WTC11 (cell line): ENCODE results near the gene EIF3F. TPM values are rescaled to one million over a fixed set of nuclear protein-coding genes. Genes with fewer than 3 reads are reported as not detected.

ENCODE experiments used
- ATAC-seq: fragments of 200-7000 bp; cut with Tn5 transposase; 2 replicates; pipeline ENCODE4 v1.10.0; 2021; ENCODE audit warnings: mild to moderate bottlenecking, moderate library complexity
- CTCF ChIA-PET: fragments of 300-600 bp; sonication (Branson Sonifier 250); formaldehyde crosslinking; loops from one replicate; lab custom pipeline; 2021; ENCODE audit warnings: antibody characterized with exemption; lab: Charles Lee
- POLR2A ChIA-PET: fragments of 350-600 bp; sonication (Branson Sonifier 250); formaldehyde crosslinking; loops from one replicate; lab custom pipeline; 2021; ENCODE audit warnings: antibody characterized with exemption; lab: Charles Lee
- DNase-seq: peaks from one replicate; pipeline ENCODE4 v3.0.0; 2021; ENCODE audit warnings: low spot score
- H3K27ac Mint-ChIP-seq: 2 replicates; pipeline ENCODE4 v1.8.0; 2021; ENCODE audit warnings: mixed read lengths
- H3K27me3 Mint-ChIP-seq: 2 replicates; pipeline ENCODE4 v1.8.0; 2021; ENCODE audit warnings: low read depth, mild to moderate bottlenecking, moderate library complexity, mixed read lengths
- H3K36me3 Mint-ChIP-seq: 2 replicates; pipeline ENCODE4 v1.8.0; 2021; ENCODE audit warnings: mixed read lengths
- H3K4me1 Mint-ChIP-seq: 2 replicates; pipeline ENCODE4 v1.8.0; 2022; ENCODE audit warnings: mixed read lengths
- H3K4me3 Mint-ChIP-seq: 2 replicates; pipeline ENCODE4 v1.8.0; 2021; ENCODE audit warnings: mild to moderate bottlenecking, moderate library complexity, mixed read lengths
- H3K9me3 Mint-ChIP-seq: 2 replicates; pipeline ENCODE4 v1.8.0; 2021; ENCODE audit warnings: mixed read lengths
- AFF4 ChIP-seq: sonication (generic); formaldehyde crosslinking; IDR thresholded peaks from 2 replicates; pipeline ENCODE4 v1.8.1; 2023; ENCODE audit warnings: mild to moderate bottlenecking, missing genetic modification reagents, borderline replicate concordance
- ATF3 ChIP-seq: sonication (generic); formaldehyde crosslinking; conservative IDR thresholded peaks from 2 replicates; pipeline ENCODE4 v1.8.1; 2022; ENCODE audit warnings: mild to moderate bottlenecking, missing genetic modification reagents
- CDX4 ChIP-seq: fragments of 250-450 bp; sonication (Bioruptor Pico); IDR thresholded peaks from 2 replicates; pipeline ENCODE4 v1.9.0; 2021; ENCODE audit warnings: moderate library complexity, mild to moderate bottlenecking, inconsistent platforms, borderline replicate concordance
- E2F4 ChIP-seq: sonication (generic); formaldehyde crosslinking; IDR thresholded peaks from 2 replicates; pipeline ENCODE4 v1.8.1; 2022; ENCODE audit warnings: low read depth, mild to moderate bottlenecking, moderate library complexity, missing genetic modification reagents, borderline replicate concordance
- FOXJ3 ChIP-seq: sonication (generic); formaldehyde crosslinking; IDR thresholded peaks from 2 replicates; pipeline ENCODE4 v1.9.0; 2021; ENCODE audit warnings: missing genetic modification reagents, mild to moderate bottlenecking, borderline replicate concordance
- FOXP1 ChIP-seq: sonication (generic); formaldehyde crosslinking; IDR thresholded peaks from 2 replicates; pipeline ENCODE4 v1.8.0; 2022; ENCODE audit warnings: missing genetic modification reagents, mild to moderate bottlenecking, moderate library complexity, borderline replicate concordance
- MYBL2 ChIP-seq: sonication (generic); formaldehyde crosslinking; IDR thresholded peaks from 2 replicates; pipeline ENCODE4 v1.8.1; 2023; ENCODE audit warnings: mild to moderate bottlenecking, moderate library complexity, missing genetic modification reagents
- NFYB ChIP-seq: sonication (generic); formaldehyde crosslinking; conservative IDR thresholded peaks from 2 replicates; pipeline ENCODE4 v1.8.0; 2022; ENCODE audit warnings: low read depth, missing genetic modification reagents
- PREB ChIP-seq: sonication (generic); formaldehyde crosslinking; IDR thresholded peaks from 2 replicates; pipeline ENCODE4 v1.8.1; 2022; ENCODE audit warnings: mild to moderate bottlenecking, missing genetic modification reagents, moderate library complexity, borderline replicate concordance
- SMAD3 ChIP-seq: sonication (generic); formaldehyde crosslinking; IDR thresholded peaks from 2 replicates; pipeline ENCODE4 v1.8.0; 2022; ENCODE audit warnings: missing genetic modification reagents, mild to moderate bottlenecking, borderline replicate concordance
- SMAD4 ChIP-seq: sonication (generic); formaldehyde crosslinking; IDR thresholded peaks from 2 replicates; pipeline ENCODE4 v1.8.0; 2022; ENCODE audit warnings: mild to moderate bottlenecking, missing genetic modification reagents
- STAT6 ChIP-seq: sonication (generic); formaldehyde crosslinking; conservative IDR thresholded peaks from 2 replicates; pipeline ENCODE4 v1.8.1; 2023; ENCODE audit warnings: mild to moderate bottlenecking, low read depth, missing genetic modification reagents, moderate library complexity
- TCF7 ChIP-seq: sonication (generic); formaldehyde crosslinking; IDR thresholded peaks from 2 replicates; pipeline ENCODE4 v1.8.0; 2022; ENCODE audit warnings: mild to moderate bottlenecking, low read depth, missing genetic modification reagents, moderate library complexity
- TP53 ChIP-seq: sonication (generic); formaldehyde crosslinking; IDR thresholded peaks from 2 replicates; pipeline ENCODE4 v1.8.1; 2023; ENCODE audit warnings: mild to moderate bottlenecking, missing genetic modification reagents
- ZBTB43 ChIP-seq: sonication (generic); formaldehyde crosslinking; IDR thresholded peaks from 2 replicates; pipeline ENCODE4 v1.8.1; 2023; ENCODE audit warnings: mild to moderate bottlenecking, missing genetic modification reagents
- ZNF416 ChIP-seq: fragments of 250-450 bp; sonication (Bioruptor Pico); IDR thresholded peaks from 2 replicates; pipeline ENCODE4 v1.9.0; 2021; ENCODE audit warnings: mild to moderate bottlenecking, inconsistent platforms
- ZNF423 ChIP-seq: fragments of 250-450 bp; sonication (Bioruptor Pico); IDR thresholded peaks from 2 replicates; pipeline ENCODE4 v2.1.2; 2022; ENCODE audit warnings: mild to moderate bottlenecking, moderate library complexity
- ZNF671 ChIP-seq: fragments of 250-450 bp; sonication (Bioruptor Pico); IDR thresholded peaks from 2 replicates; pipeline ENCODE4 v1.8.0; 2021; ENCODE audit warnings: mild to moderate bottlenecking
- total RNA-seq: library from RNA; stranded (reverse); gene quantifications from 3 replicates; pipeline ENCODE4 v1.2.3, GENCODE V29; 2021

EIF3F gene
- total RNA-seq, 1 experiment from 2014 or later = 356 TPM

GRCh38 chr11:8040261-8040920 lies 53.3 kb downstream of the EIF3F start:
- ChIA-PET POLR2A (no interaction called here), CTCF (interaction anchor here (14.5 kb wide), 1 partner anchor 49 kb away, joined by 278 read pairs; no protein-coding TSS in a partner anchor)
- H3K27ac Mint-ChIP-seq = no peak overlapping the region
- peaks cover 7% of the 10 kb centered on the region for H3K27me3 Mint-ChIP-seq
- no peak for DNase-seq
- no peak overlapping the region for H3K4me3 Mint-ChIP-seq
- peaks cover 12% of the 10 kb centered on the region for H3K9me3 Mint-ChIP-seq
- no peaks in the 10 kb centered on the region for H3K36me3 Mint-ChIP-seq
- H3K4me1 Mint-ChIP-seq = no peaks in the 10 kb centered on the region
- no peak for ATAC-seq
- TF ChIP-seq NFYB (no peak), ZNF416 (CRISPR knock-in tag) (no peak)

- no peak for DNase-seq
- no peaks in the 10 kb centered on the region for H3K36me3 Mint-ChIP-seq
- peaks cover 12% of the 10 kb centered on the region for H3K9me3 Mint-ChIP-seq
- no peak overlapping the region for H3K4me3 Mint-ChIP-seq
- no peak for TF ChIP-seq PREB
- no peak for TF ChIP-seq ZNF416 (CRISPR knock-in tag)
- no peak for TF ChIP-seq FOXP1 (CRISPR knock-in tag)
- no peak for TF ChIP-seq TP53 (CRISPR knock-in tag)
- ChIA-PET POLR2A (no interaction called here), CTCF (interaction anchor here (14.5 kb wide), 1 partner anchor 49 kb away, joined by 278 read pairs; no protein-coding TSS in a partner anchor)
- no peak overlapping the region for H3K27ac Mint-ChIP-seq
- ATAC-seq = no peak
- peaks cover 8% of the 10 kb centered on the region for H3K27me3 Mint-ChIP-seq
- H3K4me1 Mint-ChIP-seq = no peaks in the 10 kb centered on the region
These were observed 53.8 kb downstream of the EIF3F start for GRCh38 chr11:8040921-8041285.

GRCh38 chr11:8041576-8041975 lies 54.4 kb downstream of the EIF3F start:
- no peaks in the 10 kb centered on the region for H3K36me3 Mint-ChIP-seq
- H3K9me3 Mint-ChIP-seq = peaks cover 12% of the 10 kb centered on the region
- ChIA-PET CTCF (interaction anchor here (14.5 kb wide), 1 partner anchor 48 kb away, joined by 278 read pairs; no protein-coding TSS in a partner anchor), POLR2A (no interaction called here)
- H3K27ac Mint-ChIP-seq = no peak overlapping the region
- ATAC-seq = no peak
- H3K27me3 Mint-ChIP-seq = peaks cover 8% of the 10 kb centered on the region
- DNase-seq = no peak
- no peaks in the 10 kb centered on the region for H3K4me1 Mint-ChIP-seq
- no peak overlapping the region for H3K4me3 Mint-ChIP-seq
- TF ChIP-seq FOXJ3 (CRISPR knock-in tag) = no peak
- no peak for TF ChIP-seq CDX4 (CRISPR knock-in tag)
- no peak for TF ChIP-seq FOXP1 (CRISPR knock-in tag)
- TF ChIP-seq AFF4 (CRISPR knock-in tag) = no peak
- no peak for TF ChIP-seq E2F4
- TF ChIP-seq MYBL2 (CRISPR knock-in tag) = no peak
- TF ChIP-seq SMAD4 (CRISPR knock-in tag) = no peak
- no peak for TF ChIP-seq ATF3 (CRISPR knock-in tag)
- no peak for TF ChIP-seq TCF7 (CRISPR knock-in tag)
- TF ChIP-seq ZNF671 = no peak
- no peak for TF ChIP-seq ZBTB43 (CRISPR knock-in tag)
- no peak for TF ChIP-seq ZNF423 (CRISPR knock-in tag)
- no peak for TF ChIP-seq STAT6 (CRISPR knock-in tag)
- no peak for TF ChIP-seq SMAD3 (CRISPR knock-in tag)
- TF ChIP-seq PREB = no peak
